HCT116 (cell line): ENCODE measurements around the gene BEND6. TPM values are rescaled to one million over a fixed set of nuclear protein-coding genes. Genes with fewer than 3 reads are reported as not detected.
"Not testable (repeated sequence)": the region's sequence is repeated elsewhere in the genome, so short reads cannot be mapped to it uniquely, and the experiment has no call there.

Experiments used
- ATAC-seq: fragments of 200-7000 bp; cut with Tn5 transposase; 2 replicates; pipeline ENCODE4 v1.9.1; 2020; ENCODE audit warnings: mild to moderate bottlenecking, moderate library complexity
- BruUV-seq: library from RNA; stranded (reverse); fragments of 400-500 nt; replicated peaks from 2 replicates; lab custom pipeline; 2021; lab: Mats Ljungman, UMichigan
- CTCF ChIA-PET: fragments of 300-600 bp; sonication (Branson Sonifier 250); formaldehyde crosslinking; loops from one replicate; lab custom pipeline; 2021; ENCODE audit warnings: antibody characterized with exemption; lab: Charles Lee
- POLR2A ChIA-PET: fragments of 300-600, 350-600 bp; sonication (Branson Sonifier 250); formaldehyde crosslinking; loops from one replicate; lab custom pipeline; 2021; ENCODE audit warnings: antibody characterized with exemption; lab: Charles Lee
- RAD21 ChIA-PET, 2 experiments: fragments of 300-600 bp; sonication (Branson Sonifier 250); formaldehyde crosslinking; loops; one replicate each; lab custom pipeline; 2023; ENCODE audit warnings: low total read pairs in 2 of 2; ENCODE audit not compliant: uncharacterized antibody in 2 of 2, unreplicated experiment in 2 of 2, low non-redundant PET in 1 of 2; lab: Charles Lee
- DNase-seq: peaks from one replicate; pipeline ENCODE4 v3.0.0-alpha.2; 2010; ENCODE audit warnings: low read depth, low spot score
- H2AFZ ChIP-seq: fragments of 200-600 bp; shearing (Covaris generic), sonication (generic); 2 replicates; pipeline ENCODE4 v1.6.1; 2017; ENCODE audit warnings: low read depth, mixed run types, mixed read lengths, antibody characterized with exemption, low read length; ENCODE audit not compliant: poor library complexity, severe bottlenecking
- H3K27ac ChIP-seq: 2 replicates; pipeline ENCODE4 v1.5.1; 2012; ENCODE audit warnings: low read depth, low read length
- H3K27me3 ChIP-seq: fragments of 200-600 bp; sonication (generic); 2 replicates; pipeline ENCODE4 v1.6.1; 2016; ENCODE audit warnings: mixed run types, low read length, mixed read lengths; ENCODE audit not compliant: insufficient read depth
- H3K36me3 ChIP-seq, 2 experiments: fragments of 200-500 bp in 1 of 2; fragments of 200-600 bp in 1 of 2; sonication (Bioruptor generic) in 1 of 2; sonication (generic) in 1 of 2; 2 replicates each; pipeline versions ENCODE4 v1.5.1 to v1.6.1; 2014 to 2016; ENCODE audit warnings: low read length in 2 of 2, inconsistent platforms in 1 of 2, mixed read lengths in 1 of 2, mixed run types in 1 of 2; ENCODE audit not compliant: insufficient read depth in 2 of 2, control insufficient read depth in 1 of 2
- H3K4me1 ChIP-seq, 2 experiments: fragments of 200-600 bp in 1 of 2; sonication (generic) in 1 of 2; 2 replicates each; pipeline versions ENCODE4 v1.5.1 to v1.6.1; 2012 to 2017; ENCODE audit warnings: low read length in 2 of 2, inconsistent platforms in 1 of 2, mild to moderate bottlenecking in 1 of 2, mixed read lengths in 1 of 2, mixed run types in 1 of 2, moderate library complexity in 1 of 2; ENCODE audit not compliant: insufficient read depth in 2 of 2, control insufficient read depth in 1 of 2
- H3K4me2 ChIP-seq: fragments of 200-600 bp; sonication (generic); 2 replicates; pipeline ENCODE4 v1.6.1; 2017; ENCODE audit warnings: mixed run types, low read length, mixed read lengths
- H3K4me3 ChIP-seq, 2 experiments: fragments of 200-600 bp in 1 of 2; sonication (generic) in 1 of 2; replicated peaks in 1 of 2; 2 replicates each; pipeline ENCODE4 v1.5.1; 2011 to 2016; ENCODE audit warnings: low read length in 2 of 2, control low read depth in 1 of 2, low read depth in 1 of 2, mild to moderate bottlenecking in 1 of 2, mixed read lengths in 1 of 2, mixed run types in 1 of 2
- H3K79me2 ChIP-seq: fragments of 200-600 bp; sonication (generic); 2 replicates; pipeline ENCODE4 v1.6.1; 2017; ENCODE audit warnings: mild to moderate bottlenecking, mixed run types, low read length, moderate library complexity, mixed read lengths; ENCODE audit not compliant: insufficient read depth
- H3K9ac ChIP-seq: fragments of 200-600 bp; sonication (generic); 2 replicates; pipeline ENCODE4 v1.6.1; 2016; ENCODE audit warnings: low read length, mixed read lengths
- H3K9me2 ChIP-seq: fragments of 200-600 bp; sonication (generic), shearing (Covaris generic); 2 replicates; pipeline ENCODE4 v1.6.1; 2017; ENCODE audit warnings: mixed run types, mild to moderate bottlenecking, moderate library complexity; ENCODE audit not compliant: insufficient read depth
- H3K9me3 ChIP-seq, 2 experiments: fragments of 200-500 bp in 1 of 2; fragments of 200-600 bp in 1 of 2; sonication (Bioruptor generic) in 1 of 2; sonication (generic) in 1 of 2; 2 replicates each; pipeline ENCODE4 v1.6.1; 2014 to 2017; ENCODE audit warnings: low read length in 2 of 2, mixed read lengths in 2 of 2, inconsistent platforms in 1 of 2, low read depth in 1 of 2, mild to moderate bottlenecking in 1 of 2, mixed run types in 1 of 2, moderate library complexity in 1 of 2; ENCODE audit not compliant: control insufficient read depth in 1 of 2, insufficient read depth in 1 of 2
- H4K20me1 ChIP-seq: fragments of 200-600 bp; sonication (generic), shearing (Covaris generic); 2 replicates; pipeline ENCODE4 v1.6.1; 2017; ENCODE audit warnings: mixed run types, mild to moderate bottlenecking, moderate library complexity; ENCODE audit not compliant: insufficient read depth
- CBX3 ChIP-seq: IDR thresholded peaks from 2 replicates; pipeline ENCODE4 v1.6.1; 2012; ENCODE audit warnings: low read depth
- ELF1 ChIP-seq: IDR thresholded peaks from 2 replicates; pipeline ENCODE4 v1.6.1; 2012; ENCODE audit warnings: low read depth, borderline replicate concordance
- EZH2 ChIP-seq: fragments of 200-600 bp; sonication (generic); IDR thresholded peaks from 2 replicates; pipeline ENCODE4 v1.6.1; 2017; ENCODE audit warnings: antibody characterized with exemption, mixed run types
- MAX ChIP-seq: IDR thresholded peaks from 2 replicates; pipeline ENCODE4 v1.6.1; 2012
- intact Hi-C: fragments of 100-400 bp; cut with micrococcal nuclease; formaldehyde crosslinking; loops from 2 replicates; pipeline ENCODE4 v1.10.0; 2022
- total RNA-seq: library from RNA; stranded (reverse); gene quantifications from one replicate; pipeline ENCODE4 v1.2.1, GENCODE V29; 2021; ENCODE audit not compliant: unreplicated experiment
- TF ChIP-seq, protein P1 (sequence below): IDR thresholded peaks from 2 replicates; pipeline ENCODE4 v1.6.1; 2012
- TF ChIP-seq, protein P2 (sequence below), 3 experiments: fragments of 200-600 bp in 1 of 3; sonication (generic) in 1 of 3; IDR thresholded peaks in 2 of 3; conservative IDR thresholded peaks in 1 of 3; 2 replicates each; pipeline ENCODE4 v1.5.1; 2012 to 2017; ENCODE audit warnings: low read depth in 2 of 3, low read length in 2 of 3, antibody characterized with exemption in 1 of 3, borderline replicate concordance in 1 of 3, control low read depth in 1 of 3, mild to moderate bottlenecking in 1 of 3, mixed read lengths in 1 of 3, mixed run types in 1 of 3, moderate library complexity in 1 of 3; ENCODE audit not compliant: insufficient read depth in 1 of 3

BEND6 gene
- total RNA-seq, 1 experiment from 2014 or later, result 4.0 TPM

DNA sequence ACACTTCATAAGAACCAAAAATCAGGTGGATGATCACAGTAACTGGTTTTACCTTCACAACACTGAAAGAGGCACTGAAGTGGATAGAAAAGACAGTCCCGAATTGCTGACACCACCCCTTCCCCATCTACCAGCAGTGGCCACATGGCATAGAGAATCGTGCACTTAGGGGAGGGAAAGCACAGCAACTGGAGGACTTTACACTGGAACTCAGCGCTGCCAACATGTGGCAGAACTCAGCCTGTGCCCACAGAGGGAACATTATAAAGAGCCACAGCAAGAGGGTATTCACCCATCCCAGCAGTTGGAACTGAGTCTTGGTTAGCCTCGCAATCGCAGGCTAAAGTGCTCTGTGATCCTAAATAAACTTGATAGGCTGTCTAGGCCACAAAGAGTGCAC, 85.1 kb downstream of the BEND6 start:
- Histone ChIP-seq H3K9me2 (no peaks in the 10 kb centered on the region), H3K4me2 (no peak overlapping the region), H3K4me1 (no peaks in the 10 kb centered on the region), H3K27ac (no peak overlapping the region), H2AFZ (peak overlapping the region; percentile 89), H3K36me3 (no peaks in the 10 kb centered on the region), H3K79me2 (no peaks in the 10 kb centered on the region), H3K4me3 (no peak overlapping the region), H4K20me1 (no peaks in the 10 kb centered on the region), H3K9ac (no peak overlapping the region), H3K9me3 (no peaks in the 10 kb centered on the region), H3K27me3 (no peaks in the 10 kb centered on the region)
- TF ChIP-seq EZH2 (no peak), MAX (peak; percentile 46; the same call in 1 of the 2 replicates), ELF1 (no peak), CBX3 (peak; percentile 54; the same call in 1 of the 2 replicates)
- TF ChIP-seq, protein P1, sequence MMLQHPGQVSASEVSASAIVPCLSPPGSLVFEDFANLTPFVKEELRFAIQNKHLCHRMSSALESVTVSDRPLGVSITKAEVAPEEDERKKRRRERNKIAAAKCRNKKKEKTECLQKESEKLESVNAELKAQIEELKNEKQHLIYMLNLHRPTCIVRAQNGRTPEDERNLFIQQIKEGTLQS, result no peak
- TF ChIP-seq, protein P2, sequence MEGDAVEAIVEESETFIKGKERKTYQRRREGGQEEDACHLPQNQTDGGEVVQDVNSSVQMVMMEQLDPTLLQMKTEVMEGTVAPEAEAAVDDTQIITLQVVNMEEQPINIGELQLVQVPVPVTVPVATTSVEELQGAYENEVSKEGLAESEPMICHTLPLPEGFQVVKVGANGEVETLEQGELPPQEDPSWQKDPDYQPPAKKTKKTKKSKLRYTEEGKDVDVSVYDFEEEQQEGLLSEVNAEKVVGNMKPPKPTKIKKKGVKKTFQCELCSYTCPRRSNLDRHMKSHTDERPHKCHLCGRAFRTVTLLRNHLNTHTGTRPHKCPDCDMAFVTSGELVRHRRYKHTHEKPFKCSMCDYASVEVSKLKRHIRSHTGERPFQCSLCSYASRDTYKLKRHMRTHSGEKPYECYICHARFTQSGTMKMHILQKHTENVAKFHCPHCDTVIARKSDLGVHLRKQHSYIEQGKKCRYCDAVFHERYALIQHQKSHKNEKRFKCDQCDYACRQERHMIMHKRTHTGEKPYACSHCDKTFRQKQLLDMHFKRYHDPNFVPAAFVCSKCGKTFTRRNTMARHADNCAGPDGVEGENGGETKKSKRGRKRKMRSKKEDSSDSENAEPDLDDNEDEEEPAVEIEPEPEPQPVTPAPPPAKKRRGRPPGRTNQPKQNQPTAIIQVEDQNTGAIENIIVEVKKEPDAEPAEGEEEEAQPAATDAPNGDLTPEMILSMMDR (IDR thresholded peaks at IDR 0.05 in 2 of 3, conservative IDR thresholded peaks at IDR 0.05 in 1 of 3; ENCODE audit: borderline replicate concordance in 1 of 3, insufficient read depth in 1 of 3, low read depth in 2 of 3, low read length in 2 of 3), result peak in 2 of 3 experiments; percentile 40 to 41; a peak in 3 of 6 replicates
- ChIA-PET CTCF (interaction anchor here (1.5 kb wide), 1 partner anchor 135 kb away, joined by 3 read pairs; no protein-coding TSS in a partner anchor), RAD21 (no interaction called here), POLR2A (no interaction called here)
- BruUV-seq, result no TSS peak
- ATAC-seq (peak; percentile 90), DNase-seq (peak; percentile 19)
- intact Hi-C loops, result no loop called here

DNA sequence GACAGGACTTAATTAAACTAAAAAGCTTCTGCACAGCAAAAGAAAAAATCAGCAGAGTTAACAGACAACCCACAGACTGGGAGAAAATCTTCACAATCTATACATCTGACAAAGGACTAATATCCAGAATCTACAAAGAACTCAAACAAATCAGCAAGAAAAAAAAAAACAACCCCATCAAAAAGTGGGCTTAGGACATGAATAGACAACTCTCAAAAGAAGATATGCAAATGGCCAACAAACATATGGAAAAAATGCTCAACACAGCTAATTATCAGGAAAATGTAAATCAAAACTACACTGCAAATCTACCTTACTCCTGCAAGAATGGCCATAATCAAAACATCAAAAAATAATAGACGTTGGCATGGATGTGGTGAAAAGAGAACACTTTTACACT, 89.2 kb downstream of the BEND6 start:
- H3K4me1 ChIP-seq, result not testable (repeated sequence)

More for the DNA sequence above, 89.2 kb downstream of the BEND6 start:
- H3K4me3 ChIP-seq, H3K4me2 ChIP-seq, H3K27ac ChIP-seq, RAD21 ChIA-PET, H3K9me3 ChIP-seq, DNase-seq, BruUV-seq, H4K20me1 ChIP-seq, H3K9me2 ChIP-seq, POLR2A ChIA-PET, ATAC-seq, CTCF ChIA-PET, intact Hi-C loops, H3K9ac ChIP-seq, H3K36me3 ChIP-seq, H2AFZ ChIP-seq, H3K27me3 ChIP-seq: not testable (repeated sequence)
- peaks cover 13% of the 10 kb centered on the region for H3K79me2 ChIP-seq
